H9 (cell line): Measurements from ENCODE around the gene CCT3. TPM values are rescaled to one million over a fixed set of nuclear protein-coding genes. Genes with fewer than 3 reads are reported as not detected.

Source experiments
- DNase-seq: peaks from one replicate; pipeline ENCODE4 v3.0.0-alpha.2; 2017
- H2AFZ ChIP-seq: one replicate; pipeline ENCODE4 v1.6.1; 2013; ENCODE audit warnings: mild to moderate bottlenecking, low read length, control low read depth, moderate library complexity
- H2AK5ac ChIP-seq: 2 replicates; pipeline ENCODE4 v1.6.1; 2013; ENCODE audit warnings: low read length, control low read depth, mixed read lengths; ENCODE audit not compliant: insufficient read length
- H2BK120ac ChIP-seq: one replicate; pipeline ENCODE4 v1.6.1; 2013; ENCODE audit warnings: low read depth, mild to moderate bottlenecking, low read length, control low read depth, inconsistent platforms; ENCODE audit not compliant: poor library complexity, severe bottlenecking
- H2BK12ac ChIP-seq: 2 replicates; pipeline ENCODE4 v1.6.1; 2013; ENCODE audit warnings: low read length, control low read depth, mixed read lengths, low read depth; ENCODE audit not compliant: insufficient read length
- H2BK15ac ChIP-seq: 2 replicates; pipeline ENCODE4 v1.6.1; 2013; ENCODE audit warnings: low read depth, low read length, control low read depth
- H2BK20ac ChIP-seq: one replicate; pipeline ENCODE4 v1.6.1; 2013; ENCODE audit warnings: low read depth, mild to moderate bottlenecking, low read length, control low read depth, inconsistent platforms; ENCODE audit not compliant: poor library complexity, severe bottlenecking
- H2BK5ac ChIP-seq: 2 replicates; pipeline ENCODE4 v1.6.1; 2013; ENCODE audit warnings: low read length, control low read depth, mixed read lengths; ENCODE audit not compliant: insufficient read length
- H3K14ac ChIP-seq: 2 replicates; pipeline ENCODE4 v1.6.1; 2013; ENCODE audit warnings: low read length, control low read depth; ENCODE audit not compliant: insufficient read depth
- H3K18ac ChIP-seq: 2 replicates; pipeline ENCODE4 v1.6.1; 2013; ENCODE audit warnings: low read depth, mild to moderate bottlenecking, mixed read lengths, low read length, control low read depth; ENCODE audit not compliant: insufficient read length
- H3K23ac ChIP-seq: 2 replicates; pipeline ENCODE4 v1.6.1; 2013; ENCODE audit warnings: low read length, control low read depth, mixed read lengths, low read depth; ENCODE audit not compliant: insufficient read length
- H3K23me2 ChIP-seq: 2 replicates; pipeline ENCODE4 v1.6.1; 2013; ENCODE audit warnings: low read depth, mild to moderate bottlenecking, mixed read lengths, low read length, control low read depth; ENCODE audit not compliant: insufficient read length, poor library complexity, severe bottlenecking
- H3K27ac ChIP-seq: 2 replicates; pipeline ENCODE4 v1.5.1; 2013; ENCODE audit warnings: low read length, control low read depth, mixed read lengths, low read depth; ENCODE audit not compliant: insufficient read length
- H3K27me3 ChIP-seq: 2 replicates; pipeline ENCODE4 v1.6.1; 2013; ENCODE audit warnings: low read length, control low read depth, inconsistent platforms; ENCODE audit not compliant: insufficient read depth
- H3K4ac ChIP-seq: 2 replicates; pipeline ENCODE4 v1.6.1; 2013; ENCODE audit warnings: low read depth, mild to moderate bottlenecking, control low read depth, inconsistent platforms, low read length, moderate library complexity
- H3K4me1 ChIP-seq: 2 replicates; pipeline ENCODE4 v1.6.1; 2013; ENCODE audit warnings: low read length, control low read depth, inconsistent platforms; ENCODE audit not compliant: insufficient read depth
- H3K4me2 ChIP-seq: 2 replicates; pipeline ENCODE4 v1.6.1; 2013; ENCODE audit warnings: low read length, control low read depth, mixed read lengths; ENCODE audit not compliant: insufficient read length, insufficient read depth
- H3K56ac ChIP-seq: 2 replicates; pipeline ENCODE4 v1.6.1; 2013; ENCODE audit warnings: low read depth, mild to moderate bottlenecking, mixed read lengths, low read length, control low read depth; ENCODE audit not compliant: insufficient read length
- H3K79me1 ChIP-seq: 2 replicates; pipeline ENCODE4 v1.6.1; 2013; ENCODE audit warnings: low read depth, mild to moderate bottlenecking, moderate library complexity, low read length, control low read depth, inconsistent platforms; ENCODE audit not compliant: insufficient read depth, poor library complexity, severe bottlenecking
- H3K79me2 ChIP-seq: 2 replicates; pipeline ENCODE4 v1.6.1; 2013; ENCODE audit warnings: low read length, control low read depth, inconsistent platforms; ENCODE audit not compliant: insufficient read depth
- H3K9ac ChIP-seq: 2 replicates; pipeline ENCODE4 v1.6.1; 2013; ENCODE audit warnings: low read length, control low read depth, mixed read lengths; ENCODE audit not compliant: insufficient read length; ENCODE audit errors: extremely low read depth
- H3K9me3 ChIP-seq: one replicate; pipeline ENCODE4 v1.6.1; 2013; ENCODE audit warnings: low read depth, low read length, inconsistent platforms; ENCODE audit not compliant: control insufficient read depth
- H3T11ph ChIP-seq: one replicate; pipeline ENCODE4 v1.6.1; 2013; ENCODE audit warnings: mild to moderate bottlenecking, low read length, control low read depth, inconsistent platforms
- H4K20me1 ChIP-seq: one replicate; pipeline ENCODE4 v1.6.1; 2013; ENCODE audit not compliant: control insufficient read depth, insufficient read length, insufficient read depth
- H4K5ac ChIP-seq: 2 replicates; pipeline ENCODE4 v1.6.1; 2013; ENCODE audit warnings: low read depth, mild to moderate bottlenecking, mixed read lengths, low read length, control low read depth; ENCODE audit not compliant: insufficient read length
- H4K8ac ChIP-seq: replicated peaks from 2 replicates; pipeline ENCODE4 v1.6.1; 2013; ENCODE audit warnings: low read length, control low read depth, mixed read lengths, low read depth; ENCODE audit not compliant: insufficient read length
- H4K91ac ChIP-seq: 2 replicates; pipeline ENCODE4 v1.6.1; 2013; ENCODE audit warnings: low read depth, mild to moderate bottlenecking, moderate library complexity, mixed read lengths, low read length, control low read depth; ENCODE audit not compliant: insufficient read length
- H3K27ac Mint-ChIP-seq, 3 experiments: 2 replicates in 2 of 3; 3 replicates in 1 of 3; pipeline ENCODE4 v1.8.0; 2020 to 2021; ENCODE audit warnings: mixed read lengths in 3 of 3, mild to moderate bottlenecking in 1 of 3, moderate library complexity in 1 of 3
- H3K27me3 Mint-ChIP-seq: 2 replicates; pipeline ENCODE4 v1.8.0; 2021; ENCODE audit warnings: low read depth, mild to moderate bottlenecking, moderate library complexity, mixed read lengths
- H3K36me3 Mint-ChIP-seq, 3 experiments: 2 replicates in 2 of 3; 3 replicates in 1 of 3; pipeline ENCODE4 v1.8.0; 2020 to 2021; ENCODE audit warnings: low read depth in 3 of 3, mixed read lengths in 3 of 3; ENCODE audit not compliant: insufficient read depth in 1 of 3
- H3K4me1 Mint-ChIP-seq, 2 experiments: 2 replicates each; pipeline ENCODE4 v1.8.0; 2020; ENCODE audit warnings: mixed read lengths in 2 of 2
- H3K4me3 Mint-ChIP-seq, 2 experiments: 2 replicates in 1 of 2; 3 replicates in 1 of 2; pipeline ENCODE4 v1.8.0; 2020 to 2021; ENCODE audit warnings: mild to moderate bottlenecking in 2 of 2, mixed read lengths in 2 of 2, moderate library complexity in 1 of 2
- H3K9me3 Mint-ChIP-seq, 2 experiments: 2 replicates in 1 of 2; 3 replicates in 1 of 2; pipeline ENCODE4 v1.8.0; 2020; ENCODE audit warnings: mild to moderate bottlenecking in 2 of 2, mixed read lengths in 2 of 2, moderate library complexity in 1 of 2
- CTCF ChIP-seq: fragments of 200-600 bp; sonication (generic); conservative IDR thresholded peaks from 3 replicates; pipeline ENCODE4 v1.8.0; 2021; ENCODE audit warnings: antibody characterized with exemption, mild to moderate bottlenecking
- WGBS: extraction: QIAGEN DNeasy Blood & Tissue Kit; methylation state at CpG from one replicate; pipeline ENCODE4 v1.1.7; 2013; ENCODE audit warnings: missing lambda C conversion rate, low lambda C conversion rate, mixed read lengths; ENCODE audit not compliant: insufficient read length; ENCODE audit errors: extremely low coverage; 5-methylcytosine and 5-hydroxymethylcytosine counted together
- total RNA-seq: library from RNA; stranded (reverse); gene quantifications from 2 replicates; pipeline ENCODE4 v1.2.1, GENCODE V29; 2021

The CCT3 gene
- total RNA-seq, 1 experiment from 2014 or later: 524 TPM

- Mint-ChIP-seq H3K9me3 (no peaks in the 10 kb centered on the region), H3K27me3 (peaks cover 55% of the 10 kb centered on the region), H3K4me1 (peaks cover 46 to 54% of the 10 kb centered on the region in 2 experiments), H3K36me3 (no peaks in the 10 kb centered on the region; a peak in 2 of 7 replicates), H3K27ac (no peak overlapping the region; a peak in 1 of 7 replicates), H3K4me3 (peak overlapping the region; percentile 51 to 56; a peak in 2 of 5 replicates)
- Histone ChIP-seq H3K56ac (no peak overlapping the region), H3K4ac (no peak overlapping the region), H3K79me1 (no peaks in the 10 kb centered on the region), H3K79me2 (no peaks in the 10 kb centered on the region), H4K5ac (no peak overlapping the region), H3K23ac (no peak overlapping the region), H3T11ph (no peak overlapping the region), H2BK20ac (no peak overlapping the region), H2BK15ac (no peak overlapping the region), H2BK12ac (no peak overlapping the region), H3K4me1 (no peaks in the 10 kb centered on the region; the same call in 1 of the 2 replicates), H3K9me3 (no peaks in the 10 kb centered on the region), H4K20me1 (no peaks in the 10 kb centered on the region), H2BK120ac (no peak overlapping the region), H3K14ac (no peak overlapping the region), H3K18ac (no peak overlapping the region), H3K23me2 (peaks cover 6% of the 10 kb centered on the region), H3K4me2 (no peak overlapping the region), H2AK5ac (no peak overlapping the region), H4K8ac (no peak overlapping the region), H4K91ac (no peak overlapping the region), H2AFZ (no peak overlapping the region), H3K9ac (no peak overlapping the region), H2BK5ac (no peak overlapping the region), H3K27ac (no peak overlapping the region), H3K27me3 (peaks cover 4% of the 10 kb centered on the region; the same call in 1 of the 2 replicates)
- DNase-seq: no peak
- WGBS: no CpG with 5 or more reads among the region's 8 CpGs
- no peak for TF ChIP-seq CTCF
Observed at GRCh38 chr1:156386949-156387869, 49.1 kb upstream of the CCT3 start.
